H1 (cell line): ENCODE measurements around the gene PGM2. TPM values are rescaled to one million over a fixed set of nuclear protein-coding genes. Genes with fewer than 3 reads are reported as not detected.

Experiments used
- CTCF ChIA-PET: fragments of 300-600 bp; sonication (Branson Sonifier 250); formaldehyde crosslinking; loops from one replicate; lab custom pipeline; 2021; ENCODE audit not compliant: partially characterized antibody; lab: Charles Lee
- POLR2A ChIA-PET: fragments of 300-600 bp; sonication (Branson Sonifier 250); formaldehyde crosslinking; loops from one replicate; lab custom pipeline; 2021; ENCODE audit warnings: inconsistent platforms; ENCODE audit not compliant: partially characterized antibody; lab: Charles Lee
- DNase-seq, 2 experiments: peaks; one replicate each; pipeline versions ENCODE4 v3.0.0 to v3.0.0-alpha.2; 2010 to 2022; ENCODE audit warnings: low spot score in 2 of 2, low read depth in 1 of 2, mixed read lengths in 1 of 2
- FAIRE-seq: peaks from 2 replicates; lab custom pipeline; 2011; peaks lifted over from hg19 to GRCh38; lab: Jason Lieb, UNC
- H2AFZ ChIP-seq: 2 replicates; pipeline ENCODE4 v1.8.1; 2012; ENCODE audit warnings: low read length, inconsistent platforms
- H2AK5ac ChIP-seq: 2 replicates; pipeline ENCODE4 v1.6.1; 2013; ENCODE audit warnings: low read depth, low read length
- H2BK120ac ChIP-seq: replicated peaks from 2 replicates; pipeline ENCODE3; 2013; ENCODE audit warnings: low read depth, low read length, inconsistent platforms
- H2BK12ac ChIP-seq: 2 replicates; pipeline ENCODE4 v1.6.1; 2013; ENCODE audit warnings: low read depth, low read length
- H2BK15ac ChIP-seq: 2 replicates; pipeline ENCODE4 v1.6.1; 2013; ENCODE audit warnings: low read length
- H2BK20ac ChIP-seq: 2 replicates; pipeline ENCODE4 v1.6.1; 2013; ENCODE audit warnings: low read length
- H2BK5ac ChIP-seq: 2 replicates; pipeline ENCODE4 v1.6.1; 2013; ENCODE audit warnings: low read depth, low read length
- H3K14ac ChIP-seq: 2 replicates; pipeline ENCODE4 v1.6.1; 2013; ENCODE audit warnings: inconsistent platforms; ENCODE audit not compliant: insufficient read length
- H3K18ac ChIP-seq: 2 replicates; pipeline ENCODE4 v1.6.1; 2013; ENCODE audit warnings: low read length; ENCODE audit errors: extremely low read depth
- H3K23ac ChIP-seq: 2 replicates; pipeline ENCODE4 v1.6.1; 2013; ENCODE audit warnings: inconsistent platforms; ENCODE audit not compliant: insufficient read length
- H3K23me2 ChIP-seq: 2 replicates; pipeline ENCODE4 v1.6.1; 2013; ENCODE audit warnings: low read depth, low read length
- H3K27ac ChIP-seq: 2 replicates; pipeline ENCODE4 v1.6.1; 2011; ENCODE audit warnings: low read depth, low read length, inconsistent platforms
- H3K27me3 ChIP-seq, 4 experiments: replicated peaks in 1 of 4; 1 replicate in 1 of 4; 2 replicates in 3 of 4; pipeline versions ENCODE4 v1.6.1 to v1.8.1; 2011 to 2013; ENCODE audit warnings: low read length in 3 of 4, mild to moderate bottlenecking in 3 of 4, inconsistent platforms in 2 of 4, mixed read lengths in 2 of 4, moderate library complexity in 1 of 4; ENCODE audit not compliant: control insufficient read depth in 3 of 4, insufficient read depth in 3 of 4; ENCODE audit errors: extremely low read depth in 1 of 4
- H3K36me3 ChIP-seq, 4 experiments: 2 replicates each; pipeline versions ENCODE4 v1.6.1 to v1.8.1; 2011 to 2013; ENCODE audit warnings: mild to moderate bottlenecking in 4 of 4, low read length in 3 of 4, moderate library complexity in 2 of 4, control low read depth in 1 of 4, inconsistent platforms in 1 of 4; ENCODE audit not compliant: insufficient read depth in 4 of 4, control insufficient read depth in 2 of 4
- H3K4ac ChIP-seq: replicated peaks from 2 replicates; pipeline ENCODE3; 2013; ENCODE audit warnings: low read length, low read depth, mixed read lengths, inconsistent platforms; ENCODE audit not compliant: insufficient read length
- H3K4me1 ChIP-seq, 4 experiments: replicated peaks in 1 of 4; 1 replicate in 1 of 4; 2 replicates in 3 of 4; pipeline versions ENCODE4 v1.6.1 to v1.8.1; 2011 to 2013; ENCODE audit warnings: low read length in 3 of 4, inconsistent platforms in 2 of 4, mixed read lengths in 1 of 4; ENCODE audit not compliant: insufficient read depth in 4 of 4, control insufficient read depth in 3 of 4
- H3K4me2 ChIP-seq, 2 experiments: 2 replicates each; pipeline versions ENCODE4 v1.6.1 to v1.8.1; 2011 to 2013; ENCODE audit warnings: low read depth in 2 of 2, low read length in 2 of 2, control low read depth in 1 of 2, inconsistent platforms in 1 of 2, mild to moderate bottlenecking in 1 of 2; ENCODE audit not compliant: insufficient read depth in 1 of 2
- H3K4me3 ChIP-seq, 4 experiments: fragments of 200-600, 300-600 bp in 1 of 4; sonication (generic), shearing (Covaris generic), sonication (Bioruptor Twin) in 1 of 4; 2 replicates each; pipeline versions ENCODE4 v1.5.1 to v1.8.1; 2011 to 2016; ENCODE audit warnings: low read length in 4 of 4, low read depth in 3 of 4, control low read depth in 2 of 4, inconsistent platforms in 2 of 4, mild to moderate bottlenecking in 2 of 4, mixed read lengths in 1 of 4, moderate library complexity in 1 of 4; ENCODE audit not compliant: insufficient read depth in 2 of 4; ENCODE audit errors: extremely low read depth in 1 of 4
- H3K56ac ChIP-seq: replicated peaks from 2 replicates; pipeline ENCODE3; 2013; ENCODE audit warnings: low read depth, mild to moderate bottlenecking, mixed read lengths, low read length, inconsistent platforms; ENCODE audit not compliant: insufficient read length
- H3K79me1 ChIP-seq: 2 replicates; pipeline ENCODE4 v1.6.1; 2013; ENCODE audit warnings: low read depth, low read length, control low read depth
- H3K79me2 ChIP-seq, 2 experiments: 2 replicates each; pipeline versions ENCODE4 v1.6.1 to v1.8.1; 2012 to 2013; ENCODE audit warnings: low read length in 2 of 2, mild to moderate bottlenecking in 2 of 2, inconsistent platforms in 1 of 2; ENCODE audit not compliant: insufficient read depth in 2 of 2, control insufficient read depth in 1 of 2
- H3K9ac ChIP-seq, 4 experiments: replicated peaks in 1 of 4; 1 replicate in 1 of 4; 2 replicates in 3 of 4; pipeline versions ENCODE4 v1.6.1 to v1.8.1; 2011 to 2013; ENCODE audit warnings: low read depth in 3 of 4, low read length in 3 of 4, control low read depth in 2 of 4, mild to moderate bottlenecking in 2 of 4, moderate library complexity in 2 of 4, inconsistent platforms in 1 of 4; ENCODE audit errors: extremely low read depth in 1 of 4
- H3K9me3 ChIP-seq, 2 experiments: 2 replicates each; pipeline versions ENCODE4 v1.6.1 to v1.8.1; 2012 to 2013; ENCODE audit warnings: mild to moderate bottlenecking in 2 of 2, moderate library complexity in 2 of 2, control low read depth in 1 of 2, inconsistent platforms in 1 of 2, low read depth in 1 of 2, low read length in 1 of 2, mixed read lengths in 1 of 2; ENCODE audit not compliant: insufficient read depth in 2 of 2
- H4K20me1 ChIP-seq, 2 experiments: replicated peaks in 1 of 2; 2 replicates each; pipeline versions ENCODE3 to v1.8.1; 2011 to 2013; ENCODE audit warnings: inconsistent platforms in 2 of 2, low read length in 2 of 2, mild to moderate bottlenecking in 1 of 2; ENCODE audit not compliant: insufficient read depth in 2 of 2, control insufficient read depth in 1 of 2
- H4K5ac ChIP-seq: 2 replicates; pipeline ENCODE4 v1.6.1; 2013; ENCODE audit warnings: low read length, low read depth, mixed read lengths, inconsistent platforms; ENCODE audit not compliant: insufficient read length
- H4K8ac ChIP-seq: 2 replicates; pipeline ENCODE4 v1.8.0; 2013; ENCODE audit warnings: mild to moderate bottlenecking, moderate library complexity, low read length, inconsistent platforms; ENCODE audit not compliant: insufficient read depth; ENCODE audit errors: extremely low read depth
- H4K91ac ChIP-seq: replicated peaks from 2 replicates; pipeline ENCODE3; 2013; ENCODE audit warnings: low read length, mixed read lengths, inconsistent platforms; ENCODE audit not compliant: insufficient read length
- JUN ChIP-seq: IDR thresholded peaks from 2 replicates; pipeline ENCODE4 v1.6.1; 2011; ENCODE audit warnings: low read depth, mild to moderate bottlenecking, improper control_type of control experiment, low read length
- WGBS, 2 experiments: shearing (Covaris generic) in 1 of 2; methylation state at CpG; one replicate each; pipeline versions ENCODE4 v1.1.6 to v1.1.7; 2013 to 2015; ENCODE audit warnings: low lambda C conversion rate in 2 of 2, mixed read lengths in 2 of 2, inconsistent platforms in 1 of 2, low coverage in 1 of 2, missing lambda C conversion rate in 1 of 2; ENCODE audit not compliant: insufficient replicate concordance in 2 of 2, insufficient coverage in 1 of 2, insufficient read length in 1 of 2; ENCODE audit errors: extremely low coverage in 1 of 2, missing lambda C conversion rate in 1 of 2; 5-methylcytosine and 5-hydroxymethylcytosine counted together
- polyA plus RNA-seq, 7 experiments: library from polyadenylated mRNA; depleted of rRNA in 3 of 7; stranded (reverse) in 5 of 7; unstranded in 2 of 7; fragments of >200 nt in 5 of 7; fragments of 200-250 nt in 2 of 7; gene quantifications; 1 replicate in 5 of 7; 2 replicates in 1 of 7; 4 replicates in 1 of 7; pipeline versions ENCODE4 v1.2.1 to v1.2.3, GENCODE V29; 2011 to 2013; ENCODE audit warnings: missing spikeins in 2 of 7, mixed read lengths in 2 of 7
- total RNA-seq: library from RNA; stranded (reverse); fragmentation: NEBNext Ultra II Directional; extraction: Animal tissue kit (Norgen Biotek cat#: 25700); gene quantifications from 2 replicates; pipeline ENCODE4 v1.2.1, GENCODE V29; 2021

The PGM2 gene
- total and polyA plus RNA-seq, 2 of the 8 experiments (the other 6 are each of a cell fraction or from before 2014, with no cell fraction given), result 7.7 to 38.0 TPM

DNA sequence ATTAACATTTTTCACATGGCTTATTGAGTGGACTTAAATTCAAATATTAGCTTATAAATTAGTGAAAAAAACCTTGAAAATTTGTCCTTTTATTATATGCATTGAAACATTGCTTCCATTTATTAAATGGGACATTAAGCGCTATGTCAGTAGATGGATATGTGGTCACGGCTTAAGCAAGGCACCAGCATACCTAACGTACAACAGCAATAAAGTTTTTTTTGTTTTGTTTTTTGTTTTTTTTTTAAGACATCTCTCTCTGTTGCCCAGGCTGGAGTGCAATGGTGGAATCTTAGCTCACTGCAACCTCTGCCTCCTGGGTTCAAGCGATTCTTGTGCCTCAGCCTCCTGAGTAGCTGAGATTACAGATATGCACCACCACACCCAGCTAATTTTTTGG, 31.6 kb downstream of the PGM2 start:
- DNase-seq, result no peak
- TF ChIP-seq JUN, result no peak
- TF ChIP-seq, all 59 proteins: peak for 0
- Histone ChIP-seq H2BK120ac (no peak overlapping the region), H2BK5ac (no peak overlapping the region), H2BK12ac (no peak overlapping the region), H2BK20ac (no peak overlapping the region), H3K79me2 (no peaks in the 10 kb centered on the region), H4K91ac (no peak overlapping the region), H3K4ac (no peak overlapping the region), H3K23ac (no peak overlapping the region), H3K18ac (no peak overlapping the region), H4K20me1 (no peaks in the 10 kb centered on the region), H3K4me1 (no peaks in the 10 kb centered on the region), H3K79me1 (no peaks in the 10 kb centered on the region), H4K8ac (no peak overlapping the region), H3K14ac (no peak overlapping the region), H3K4me3 (no peak overlapping the region), H3K4me2 (no peak overlapping the region), H3K23me2 (no peaks in the 10 kb centered on the region), H3K9ac (no peak overlapping the region), H2AFZ (no peak overlapping the region), H3K9me3 (no peaks in the 10 kb centered on the region), H4K5ac (no peak overlapping the region), H2BK15ac (no peak overlapping the region), H3K27ac (no peak overlapping the region), H3K27me3 (no peaks in the 10 kb centered on the region), H2AK5ac (no peak overlapping the region), H3K36me3 (peaks cover 0 to 10% (median under 1%) of the 10 kb centered on the region in 4 experiments; a peak in 2 of 8 replicates), H3K56ac (no peak overlapping the region)
- ChIA-PET POLR2A (no interaction called here), CTCF (interaction anchor here (0.6 to 0.8 kb wide), 2 partner anchors 61 to 652 kb away, joined by 3 read pairs; no protein-coding TSS in a partner anchor)
- WGBS, 2 experiments, result 94% methylated on average over 4 of the region's 4 CpGs; no CpG with 5 or more reads in 1 of the 2 experiments
- FAIRE-seq, result no peak
